Hepatocyte (in vitro differentiated cells): Measurements from ENCODE around the gene RPS6KA5.

Experiments
- EZH2 ChIP-seq: fragments of 200-600 bp; sonication (generic); IDR thresholded peaks from 2 replicates; pipeline ENCODE4 v1.6.1; 2016; ENCODE audit warnings: antibody characterized with exemption, mild to moderate bottlenecking, borderline replicate concordance
- EZH2phosphoT487 ChIP-seq: fragments of 200-600 bp; sonication (generic); IDR thresholded peaks from one replicate; pipeline ENCODE4 v1.6.1; 2018; ENCODE audit warnings: antibody characterized with exemption, mild to moderate bottlenecking, low read depth, moderate library complexity; ENCODE audit not compliant: unreplicated experiment, severe bottlenecking
- TF ChIP-seq, protein P1 (sequence below): fragments of 200-600 bp; sonication (generic); IDR thresholded peaks from 2 replicates; pipeline ENCODE4 v1.5.1; 2016; ENCODE audit warnings: antibody characterized with exemption, mild to moderate bottlenecking; ENCODE audit not compliant: poor library complexity

DNA sequence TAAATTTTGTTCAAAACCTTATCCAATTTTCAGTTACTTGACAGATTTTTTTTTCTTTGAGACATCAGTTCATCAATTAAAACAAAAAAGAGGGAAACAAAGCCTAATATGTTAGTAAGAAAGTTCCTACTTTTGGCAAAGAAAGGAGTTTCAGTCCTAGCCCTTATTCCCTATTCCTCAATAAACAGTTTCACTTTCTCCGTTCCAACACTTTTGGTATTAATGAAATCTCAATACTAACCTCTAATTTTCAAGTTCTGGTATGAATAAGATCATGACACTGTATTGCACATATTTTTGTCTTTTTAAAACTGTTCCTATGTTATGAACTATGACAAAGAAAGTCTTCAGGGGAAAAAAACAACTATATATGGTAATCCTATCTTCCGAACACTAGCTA lies 48.4 kb downstream of the RPS6KA5 start:
- TF ChIP-seq, protein P1, sequence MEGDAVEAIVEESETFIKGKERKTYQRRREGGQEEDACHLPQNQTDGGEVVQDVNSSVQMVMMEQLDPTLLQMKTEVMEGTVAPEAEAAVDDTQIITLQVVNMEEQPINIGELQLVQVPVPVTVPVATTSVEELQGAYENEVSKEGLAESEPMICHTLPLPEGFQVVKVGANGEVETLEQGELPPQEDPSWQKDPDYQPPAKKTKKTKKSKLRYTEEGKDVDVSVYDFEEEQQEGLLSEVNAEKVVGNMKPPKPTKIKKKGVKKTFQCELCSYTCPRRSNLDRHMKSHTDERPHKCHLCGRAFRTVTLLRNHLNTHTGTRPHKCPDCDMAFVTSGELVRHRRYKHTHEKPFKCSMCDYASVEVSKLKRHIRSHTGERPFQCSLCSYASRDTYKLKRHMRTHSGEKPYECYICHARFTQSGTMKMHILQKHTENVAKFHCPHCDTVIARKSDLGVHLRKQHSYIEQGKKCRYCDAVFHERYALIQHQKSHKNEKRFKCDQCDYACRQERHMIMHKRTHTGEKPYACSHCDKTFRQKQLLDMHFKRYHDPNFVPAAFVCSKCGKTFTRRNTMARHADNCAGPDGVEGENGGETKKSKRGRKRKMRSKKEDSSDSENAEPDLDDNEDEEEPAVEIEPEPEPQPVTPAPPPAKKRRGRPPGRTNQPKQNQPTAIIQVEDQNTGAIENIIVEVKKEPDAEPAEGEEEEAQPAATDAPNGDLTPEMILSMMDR: no peak
- TF ChIP-seq EZH2: no peak
- TF ChIP-seq EZH2phosphoT487: no peak
